Lung (tissue), 12 donors: ENCODE measurements around the gene DCAF10. TPM values are rescaled to one million over a fixed set of nuclear protein-coding genes. Genes with fewer than 3 reads are reported as not detected.
"Not testable (repeated sequence)": the region's sequence is repeated elsewhere in the genome, so short reads cannot be mapped to it uniquely, and the experiment has no call there.

ENCODE experiments used
- ATAC-seq: fragments of 200-7000 bp; cut with Tn5 transposase; one replicate; pipeline ENCODE4 v1.9.1; 2020; ENCODE audit warnings: moderate number of reproducible peaks; ENCODE audit not compliant: insufficient read depth, low FRiP score
- DNase-seq, 3 donors: peaks; one replicate each; pipeline ENCODE4 v3.0.0-alpha.2; 2013 to 2017
- H3K27ac ChIP-seq, 2 donors: one replicate each; pipeline ENCODE4 v1.5.1; 2013; ENCODE audit warnings: mild to moderate bottlenecking in 2 of 2, moderate library complexity in 2 of 2, control low read depth in 1 of 2, inconsistent platforms in 1 of 2, low read depth in 1 of 2, low read length in 1 of 2
- H3K27me3 ChIP-seq, 3 donors: one replicate each; pipeline ENCODE4 v1.5.1; 2013; ENCODE audit warnings: low read length in 2 of 3; ENCODE audit not compliant: control insufficient read depth in 3 of 3, insufficient read depth in 3 of 3
- H3K36me3 ChIP-seq, 4 donors: one replicate each; pipeline ENCODE4 v1.5.1; 2013; ENCODE audit warnings: low read length in 4 of 4, mild to moderate bottlenecking in 1 of 4, moderate library complexity in 1 of 4; ENCODE audit not compliant: control insufficient read depth in 4 of 4, insufficient read depth in 4 of 4
- H3K4me1 ChIP-seq, 5 donors: one replicate each; pipeline ENCODE4 v1.5.1; 2013; ENCODE audit warnings: low read length in 5 of 5, mild to moderate bottlenecking in 2 of 5, moderate library complexity in 1 of 5; ENCODE audit not compliant: control insufficient read depth in 5 of 5, insufficient read depth in 5 of 5
- H3K4me3 ChIP-seq: one replicate; pipeline ENCODE4 v1.5.1; 2013; ENCODE audit warnings: mild to moderate bottlenecking, control low read depth, moderate library complexity
- H3K9ac ChIP-seq, 2 donors: one replicate each; pipeline ENCODE4 v1.5.1; 2013; ENCODE audit warnings: low read length in 2 of 2, control low read depth in 1 of 2; ENCODE audit not compliant: insufficient read depth in 1 of 2
- H3K9me3 ChIP-seq, 4 donors: one replicate each; pipeline ENCODE4 v1.5.1; 2013; ENCODE audit warnings: low read length in 3 of 4, mild to moderate bottlenecking in 1 of 4, moderate library complexity in 1 of 4; ENCODE audit not compliant: control insufficient read depth in 4 of 4, insufficient read depth in 3 of 4
- WGBS, 2 donors: extraction: QIAGEN DNeasy Blood & Tissue Kit; methylation state at CpG; one replicate each; pipeline ENCODE4 v1.1.7; 2013; 5-methylcytosine and 5-hydroxymethylcytosine counted together
- polyA plus RNA-seq, 2 donors: library from polyadenylated mRNA; stranded (reverse); fragments of 200-250 nt; gene quantifications; one replicate each; pipeline ENCODE4 v1.2.1, GENCODE V29; 2013
- total RNA-seq, 2 donors: library from RNA; depleted of rRNA in 1 of 2; stranded (reverse); fragments of >200 nt in 1 of 2; gene quantifications; one replicate each; pipeline ENCODE4 v1.2.1, GENCODE V29; 2014 to 2021
- TF ChIP-seq, protein P1 (sequence below): IDR thresholded peaks from 2 replicates; pipeline ENCODE4 v1.5.1; 2012; ENCODE audit warnings: mild to moderate bottlenecking; ENCODE audit errors: control extremely low read depth, extremely low read depth
- donor health status: control.
- donor health status: control.
- donor health status: Bipolar disorder and iron deficiency.
- donor health status: healthy.
- donor health status: DM: yes; HTN: yes; CAD: no.

Gene DCAF10
- total and polyA plus RNA-seq, 4 donors, result 5.8 to 35.5 (median 13.8) TPM

DNA sequence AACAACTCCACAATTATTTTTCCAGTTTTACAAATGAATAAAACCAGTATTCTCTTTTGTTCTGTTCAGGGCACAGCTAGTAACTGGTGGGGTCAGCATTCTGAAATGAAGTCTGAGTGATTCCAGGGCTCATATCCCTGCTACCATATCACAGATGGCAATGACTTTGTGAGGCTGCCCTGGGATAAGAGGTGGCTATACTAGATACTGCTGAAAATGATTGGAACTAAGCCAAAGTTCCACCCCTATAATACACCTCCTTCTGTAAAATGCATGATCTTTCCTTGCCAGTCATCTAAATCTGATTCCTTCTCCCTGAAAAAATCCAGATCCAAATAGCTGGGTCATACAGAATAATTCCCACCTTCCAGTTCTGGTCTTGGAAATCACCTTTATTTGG is 88.9 kb downstream of the DCAF10 start:
- Histone ChIP-seq H3K4me3 (no peak overlapping the region), H3K27ac (no peak overlapping the region), H3K9ac (no peak overlapping the region), H3K4me1 (peaks cover 0 to 8% (median 0%) of the 10 kb centered on the region in 5 donors), H3K9me3 (no peaks in the 10 kb centered on the region), H3K27me3 (no peaks in the 10 kb centered on the region), H3K36me3 (peaks cover 9 to 12% (median 10%) of the 10 kb centered on the region in 4 donors)
- DNase-seq (no peak), ATAC-seq (no peak)
- TF ChIP-seq, protein P1, sequence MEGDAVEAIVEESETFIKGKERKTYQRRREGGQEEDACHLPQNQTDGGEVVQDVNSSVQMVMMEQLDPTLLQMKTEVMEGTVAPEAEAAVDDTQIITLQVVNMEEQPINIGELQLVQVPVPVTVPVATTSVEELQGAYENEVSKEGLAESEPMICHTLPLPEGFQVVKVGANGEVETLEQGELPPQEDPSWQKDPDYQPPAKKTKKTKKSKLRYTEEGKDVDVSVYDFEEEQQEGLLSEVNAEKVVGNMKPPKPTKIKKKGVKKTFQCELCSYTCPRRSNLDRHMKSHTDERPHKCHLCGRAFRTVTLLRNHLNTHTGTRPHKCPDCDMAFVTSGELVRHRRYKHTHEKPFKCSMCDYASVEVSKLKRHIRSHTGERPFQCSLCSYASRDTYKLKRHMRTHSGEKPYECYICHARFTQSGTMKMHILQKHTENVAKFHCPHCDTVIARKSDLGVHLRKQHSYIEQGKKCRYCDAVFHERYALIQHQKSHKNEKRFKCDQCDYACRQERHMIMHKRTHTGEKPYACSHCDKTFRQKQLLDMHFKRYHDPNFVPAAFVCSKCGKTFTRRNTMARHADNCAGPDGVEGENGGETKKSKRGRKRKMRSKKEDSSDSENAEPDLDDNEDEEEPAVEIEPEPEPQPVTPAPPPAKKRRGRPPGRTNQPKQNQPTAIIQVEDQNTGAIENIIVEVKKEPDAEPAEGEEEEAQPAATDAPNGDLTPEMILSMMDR, result no peak

DNA sequence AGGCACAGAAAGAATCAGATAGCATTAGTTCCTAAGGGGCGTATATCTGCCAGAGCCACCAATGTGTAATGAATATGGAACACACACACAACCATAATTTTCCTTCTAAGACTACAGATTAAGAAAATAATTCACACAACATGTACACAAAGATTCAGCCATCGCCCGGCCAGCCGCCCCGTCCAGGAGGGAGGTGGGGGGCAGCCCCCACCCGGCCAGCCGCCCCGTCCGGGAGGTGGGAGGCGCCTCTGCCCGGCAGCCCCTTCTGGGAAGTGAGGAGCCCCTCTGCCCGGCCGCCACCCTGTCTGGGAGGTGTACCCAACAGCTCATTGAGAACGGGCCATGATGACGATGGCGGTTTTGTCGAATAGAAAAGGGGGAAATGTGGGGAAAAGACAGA is 90.4 kb downstream of the DCAF10 start:
- not testable (repeated sequence) for ATAC-seq, H3K27ac ChIP-seq, H3K27me3 ChIP-seq, H3K9ac ChIP-seq, H3K4me3 ChIP-seq, H3K9me3 ChIP-seq, DNase-seq, H3K4me1 ChIP-seq
- WGBS, 2 donors, result 96 to 97% methylated on average over 14 to 15 of the region's 17 CpGs
- H3K36me3 ChIP-seq, result peaks cover 6 to 16% (median 9%) of the 10 kb centered on the region in 4 donors

DNA sequence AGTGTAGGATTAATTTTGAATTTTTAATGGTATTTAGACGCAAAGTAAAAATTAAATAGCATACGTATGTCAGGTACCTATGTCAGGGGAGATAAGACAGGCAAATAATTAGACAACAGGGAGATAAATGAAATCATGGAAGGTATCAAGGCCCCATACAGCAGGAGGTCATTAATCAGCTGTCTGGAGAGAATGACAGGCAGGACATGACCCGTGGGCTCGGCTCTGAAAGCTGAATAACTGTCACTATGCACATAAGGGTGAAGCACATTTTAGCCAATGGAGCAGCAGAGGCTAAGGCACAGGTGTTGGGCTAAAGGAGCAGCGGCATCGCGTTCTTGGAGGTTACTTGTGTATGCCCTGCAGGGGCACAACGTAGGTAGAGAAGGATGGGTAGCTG is 91.5 kb downstream of the DCAF10 start:
- H3K9ac ChIP-seq, result no peak overlapping the region
- TF ChIP-seq, protein P1, result no peak
- H3K36me3 ChIP-seq, result peaks cover 4 to 16% (median 9%) of the 10 kb centered on the region in 4 donors
- H3K4me1 ChIP-seq, result peaks cover 0 to 8% (median 0%) of the 10 kb centered on the region in 5 donors
- DNase-seq, result no peak
- no peaks in the 10 kb centered on the region for H3K27me3 ChIP-seq
- no peak overlapping the region for H3K27ac ChIP-seq
- no peaks in the 10 kb centered on the region for H3K9me3 ChIP-seq
- WGBS, 2 donors, result 88% methylated on average over 8 of the region's 8 CpGs
- H3K4me3 ChIP-seq, result no peak overlapping the region
- ATAC-seq, result no peak

DNA sequence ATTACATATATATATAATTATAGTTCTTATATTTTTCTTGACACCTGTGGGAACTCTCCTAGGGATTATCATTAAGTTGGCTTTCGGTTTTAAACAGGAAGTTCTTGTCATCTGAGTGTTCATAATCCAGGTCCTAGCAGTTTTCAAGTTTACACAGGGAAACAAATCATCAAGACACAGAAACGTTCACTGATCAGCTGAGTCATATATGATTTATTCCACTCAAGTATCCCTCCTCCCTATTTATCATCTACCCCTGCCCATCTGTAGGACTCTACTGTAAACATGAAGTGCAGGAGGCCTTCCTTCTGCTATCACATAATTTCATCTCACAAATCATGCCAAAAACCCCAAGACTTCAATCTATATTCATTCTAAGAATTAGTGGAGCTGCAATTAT is 97.1 kb downstream of the DCAF10 start:
- H3K4me1 ChIP-seq, result peaks cover 0 to 6% (median under 1%) of the 10 kb centered on the region in 5 donors
- no peaks in the 10 kb centered on the region for H3K9me3 ChIP-seq
- ATAC-seq, result no peak
- H3K4me3 ChIP-seq, result no peak overlapping the region
- WGBS, 2 donors, result 32 to 46% methylated on average over 2 of the region's 2 CpGs
- no peak for DNase-seq
- TF ChIP-seq, protein P1, result no peak
- H3K36me3 ChIP-seq, result peaks cover 9 to 23% (median 14%) of the 10 kb centered on the region in 4 donors
- H3K27ac ChIP-seq, result no peak overlapping the region
- H3K27me3 ChIP-seq, result no peaks in the 10 kb centered on the region
- H3K9ac ChIP-seq, result no peak overlapping the region
